Stimulated activated CD8-positive, alpha-beta memory T cell treated with anti-CD3 and anti-CD28 coated beads, Interleukin-4, amount 100 ng/mL, for 24 hours (primary cell): ENCODE results near the gene KRT9.
"Not testable (repeated sequence)": the region's sequence is repeated elsewhere in the genome, so short reads cannot be mapped to it uniquely, and the experiment has no call there.

ENCODE experiments used
- DNase-seq: peaks from one replicate; pipeline ENCODE4 v3.0.0-alpha.2; 2020; ENCODE audit warnings: low read depth

The KRT9 gene

GRCh38 chr17:41545829-41546410 is 25.9 kb downstream of the KRT9 start:
- no peak for DNase-seq

GRCh38 chr17:41544935-41545334 is 26.9 kb downstream of the KRT9 start:
- DNase-seq, result no peak

GRCh38 chr17:41544491-41544892 is 27.4 kb downstream of the KRT9 start:
- no peak for DNase-seq

- not testable (repeated sequence) for DNase-seq
These were observed 29.1 kb downstream of the KRT9 start for GRCh38 chr17:41542786-41543185.

- DNase-seq, result no peak
These were observed 29.5 kb downstream of the KRT9 start for GRCh38 chr17:41542357-41542756.

GRCh38 chr17:41540921-41541625 is 30.8 kb downstream of the KRT9 start:
- no peak for DNase-seq

GRCh38 chr17:41539979-41540701 is 31.7 kb downstream of the KRT9 start:
- no peak for DNase-seq

- no peak for DNase-seq
These were observed 32.8 kb downstream of the KRT9 start for GRCh38 chr17:41539071-41539492.

- DNase-seq, result no peak
These were observed 33.3 kb downstream of the KRT9 start for GRCh38 chr17:41538565-41538991.

GRCh38 chr17:41537990-41538389 is 33.9 kb downstream of the KRT9 start:
- no peak for DNase-seq

- no peak for DNase-seq
These were observed 34.3 kb downstream of the KRT9 start for GRCh38 chr17:41537614-41537954.

- no peak for DNase-seq
These were observed 34.9 kb downstream of the KRT9 start for GRCh38 chr17:41536741-41537613.

- DNase-seq, result no peak
These were observed 35.9 kb downstream of the KRT9 start for GRCh38 chr17:41535764-41536481.

GRCh38 chr17:41534899-41535546 is 36.8 kb downstream of the KRT9 start:
- DNase-seq, result no peak

GRCh38 chr17:41533613-41534012 is 38.2 kb downstream of the KRT9 start:
- DNase-seq, result no peak

- no peak for DNase-seq
These were observed 38.8 kb downstream of the KRT9 start for GRCh38 chr17:41532947-41533570.

- no peak for DNase-seq
These were observed 39.9 kb downstream of the KRT9 start for GRCh38 chr17:41531993-41532392.

GRCh38 chr17:41530062-41531048 is 41.5 kb downstream of the KRT9 start:
- DNase-seq, result no peak

- no peak for DNase-seq
These were observed 42.4 kb downstream of the KRT9 start for GRCh38 chr17:41529491-41529915.
